Naive thymus-derived CD4-positive, alpha-beta T cell (primary cell): ENCODE measurements around the gene MTG2. TPM values are rescaled to one million over a fixed set of nuclear protein-coding genes. Genes with fewer than 3 reads are reported as not detected.
A peak's percentile ranks its signal among the peaks of the same experiment; 100 is the strongest.

Experiments used
- ATAC-seq: fragments of 150-1000 bp; cut with Tn5 transposase; 2 replicates; pipeline ENCODE4 v1.10.0; 2021; ENCODE audit warnings: mild to moderate bottlenecking, moderate library complexity
- CTCF ChIA-PET: fragments of 350-600 bp; sonication (Branson Sonifier 250); formaldehyde crosslinking; loops from one replicate; lab custom pipeline; 2021; ENCODE audit warnings: antibody characterized with exemption; lab: Charles Lee
- POLR2A ChIA-PET: fragments of 350-600 bp; sonication (Branson Sonifier 250); formaldehyde crosslinking; loops from one replicate; lab custom pipeline; 2021; ENCODE audit warnings: antibody characterized with exemption, inconsistent platforms; lab: Charles Lee
- DNase-seq, 9 donors: peaks; one replicate each; pipeline versions ENCODE4 v3.0.0 to v3.0.0-alpha.2; 2020 to 2022; ENCODE audit warnings: mixed read lengths in 1 of 9
- H3K27ac ChIP-seq: one replicate; pipeline ENCODE4 v1.7.0; 2013; ENCODE audit warnings: mild to moderate bottlenecking, low read depth, low read length, moderate library complexity
- H3K27me3 ChIP-seq, 2 donors: one replicate each; pipeline ENCODE4 v1.7.0; 2013; ENCODE audit warnings: low read length in 2 of 2, mild to moderate bottlenecking in 2 of 2, moderate library complexity in 2 of 2; ENCODE audit not compliant: control insufficient read depth in 2 of 2, insufficient read depth in 2 of 2
- H3K36me3 ChIP-seq, 3 experiments: 1 replicate in 2 of 3; 2 replicates in 1 of 3; pipeline ENCODE4 v1.7.0; 2013; ENCODE audit warnings: low read length in 3 of 3, mild to moderate bottlenecking in 3 of 3, moderate library complexity in 1 of 3; ENCODE audit not compliant: insufficient read depth in 3 of 3, control insufficient read depth in 2 of 3
- H3K4me1 ChIP-seq, 2 donors: one replicate each; pipeline ENCODE4 v1.7.0; 2013; ENCODE audit warnings: low read length in 2 of 2, mild to moderate bottlenecking in 2 of 2, moderate library complexity in 1 of 2; ENCODE audit not compliant: control insufficient read depth in 2 of 2, insufficient read depth in 2 of 2
- H3K4me3 ChIP-seq: 2 replicates; pipeline ENCODE4 v1.7.0; 2013; ENCODE audit warnings: mild to moderate bottlenecking, low read length
- H3K9me3 ChIP-seq, 3 experiments: 1 replicate in 2 of 3; 2 replicates in 1 of 3; pipeline ENCODE4 v1.7.0; 2013; ENCODE audit warnings: low read length in 3 of 3; ENCODE audit not compliant: control insufficient read depth in 2 of 3
- H3K27ac Mint-ChIP-seq, 9 donors: one replicate each; pipeline ENCODE4 v1.8.0; 2020 to 2022; ENCODE audit warnings: mixed read lengths in 9 of 9, mild to moderate bottlenecking in 8 of 9, moderate library complexity in 5 of 9, inconsistent platforms in 2 of 9
- H3K27me3 Mint-ChIP-seq, 5 donors: one replicate each; pipeline ENCODE4 v1.8.0; 2021 to 2022; ENCODE audit warnings: mixed read lengths in 5 of 5, mild to moderate bottlenecking in 1 of 5
- H3K36me3 Mint-ChIP-seq, 5 donors: one replicate each; pipeline ENCODE4 v1.8.0; 2020 to 2022; ENCODE audit warnings: mixed read lengths in 5 of 5, mild to moderate bottlenecking in 3 of 5, inconsistent platforms in 1 of 5
- H3K4me1 Mint-ChIP-seq, 7 donors: one replicate each; pipeline ENCODE4 v1.8.0; 2020 to 2022; ENCODE audit warnings: mixed read lengths in 7 of 7, mild to moderate bottlenecking in 3 of 7, inconsistent platforms in 1 of 7
- H3K4me3 Mint-ChIP-seq, 10 donors: one replicate each; pipeline ENCODE4 v1.8.0; 2020 to 2022; ENCODE audit warnings: mild to moderate bottlenecking in 10 of 10, mixed read lengths in 10 of 10, moderate library complexity in 6 of 10, inconsistent platforms in 2 of 10
- H3K9me3 Mint-ChIP-seq, 11 donors: one replicate each; pipeline ENCODE4 v1.8.0; 2020 to 2022; ENCODE audit warnings: mixed read lengths in 11 of 11, mild to moderate bottlenecking in 4 of 11, inconsistent platforms in 1 of 11, moderate library complexity in 1 of 11
- intact Hi-C, 2 donors: fragments of 100-400 bp; cut with micrococcal nuclease; formaldehyde crosslinking; loops; one replicate each; pipeline ENCODE4 v1.15.1; 2023
- polyA plus RNA-seq, 2 donors: library from polyadenylated mRNA; unstranded; fragments of 300-500 nt; fragmentation: Illumina TruSeq; gene quantifications; one replicate each; pipeline ENCODE4 v1.2.3, GENCODE V29; 2021
- total RNA-seq, 6 experiments: library from RNA in 5 of 6; stranded (reverse) in 5 of 6; gene quantifications; 1 replicate in 5 of 6; 2 replicates in 1 of 6; pipeline ENCODE4 v1.2.3 and lab custom pipeline; 2021 to 2026

MTG2 gene
- total and polyA plus RNA-seq, 7 experiments from 2014 or later: 18.2 to 51.5 (median 31.8) TPM

DNA sequence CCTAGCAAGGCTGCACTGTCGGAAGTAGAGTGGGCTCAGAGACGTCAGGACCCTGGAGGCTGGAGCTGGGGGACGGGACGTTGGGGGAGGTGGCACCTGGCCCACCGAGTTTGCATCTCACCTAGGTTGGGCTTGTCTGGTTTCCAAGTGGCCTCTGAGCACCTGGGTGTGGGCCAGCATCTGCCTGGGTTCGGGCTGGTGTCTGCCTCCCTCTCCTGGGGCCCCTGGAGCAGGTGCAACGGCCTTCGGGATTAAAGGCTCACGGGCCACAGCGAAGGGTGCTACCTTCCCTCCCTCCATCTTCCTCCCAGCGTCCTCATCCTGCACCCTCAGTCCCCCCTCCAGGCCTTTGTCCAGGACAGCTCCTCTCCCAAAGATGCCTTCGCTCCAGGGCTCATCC lies 31.2 kb downstream of the MTG2 start:
- no peaks in the 10 kb centered on the region for H3K36me3 Mint-ChIP-seq
- no peaks in the 10 kb centered on the region for H3K4me1 Mint-ChIP-seq
- POLR2A ChIA-PET: no interaction called here
- ATAC-seq: no peak
- DNase-seq: no peak
- intact Hi-C loops: no loop called here
- no peak overlapping the region for H3K27ac Mint-ChIP-seq
- CTCF ChIA-PET: interaction anchor here (0.6 kb wide), 1 partner anchor 19 kb away, joined by 3 read pairs; no protein-coding TSS in a partner anchor
- no peak overlapping the region for H3K4me3 Mint-ChIP-seq
- H3K27me3 ChIP-seq: peaks cover 0 to 7% of the 10 kb centered on the region in 2 donors
- H3K9me3 Mint-ChIP-seq: no peaks in the 10 kb centered on the region
- no peaks in the 10 kb centered on the region for H3K4me1 ChIP-seq
- H3K36me3 ChIP-seq: no peaks in the 10 kb centered on the region
- H3K4me3 ChIP-seq: no peak overlapping the region
- H3K27me3 Mint-ChIP-seq: peaks cover 0 to 36% (median 11%) of the 10 kb centered on the region in 5 donors
- H3K9me3 ChIP-seq: no peaks in the 10 kb centered on the region
- no peak overlapping the region for H3K27ac ChIP-seq

DNA sequence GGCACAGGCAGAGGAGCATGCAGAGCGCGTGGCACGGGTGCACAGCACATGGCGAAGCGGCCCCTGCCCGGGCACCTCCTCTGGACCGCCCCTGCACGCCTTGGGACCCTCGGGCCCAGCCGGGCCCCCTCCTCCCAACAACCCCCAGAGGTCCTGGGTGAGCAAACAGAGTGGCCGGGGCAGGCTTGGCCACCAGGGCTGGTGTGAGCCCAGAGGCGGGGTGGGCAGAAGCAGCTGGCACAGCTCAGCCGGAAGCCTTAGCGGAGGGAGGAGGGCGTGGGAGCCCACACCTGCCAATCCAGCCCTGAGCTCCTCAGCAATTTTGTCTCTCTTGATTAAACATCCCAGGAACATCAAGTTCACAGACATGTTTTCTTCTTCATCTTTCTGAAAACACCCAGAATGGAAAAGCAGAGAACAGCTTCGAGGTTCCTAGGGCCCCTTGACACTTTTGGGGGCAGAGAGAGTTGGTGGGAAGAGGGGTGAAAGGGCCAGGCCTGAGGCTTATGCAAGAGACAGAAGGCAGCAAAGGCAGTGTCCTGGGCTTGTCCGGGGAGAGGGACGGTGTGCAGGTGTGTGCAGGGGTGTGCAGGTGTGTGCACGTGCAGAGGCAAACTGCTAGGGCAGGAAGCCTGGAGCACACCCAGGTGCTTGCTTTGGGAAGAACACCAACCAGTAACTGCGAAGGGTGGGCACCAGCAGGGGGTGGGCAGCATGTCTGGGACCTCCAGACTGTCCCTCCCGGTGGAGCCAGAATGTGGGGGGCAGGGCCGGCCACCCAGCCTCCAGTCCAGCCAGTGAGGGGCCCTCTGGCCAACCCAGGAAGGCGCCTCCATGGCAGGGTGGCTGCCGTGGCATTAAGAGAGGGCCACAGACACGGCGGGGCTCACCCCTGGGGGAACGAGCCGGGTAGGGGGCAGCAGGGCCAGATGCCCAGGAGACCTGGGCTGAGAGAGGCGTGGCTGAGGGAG lies 32.5 kb downstream of the MTG2 start:
- H3K27ac Mint-ChIP-seq: no peak overlapping the region
- CTCF ChIA-PET: no interaction called here

DNA sequence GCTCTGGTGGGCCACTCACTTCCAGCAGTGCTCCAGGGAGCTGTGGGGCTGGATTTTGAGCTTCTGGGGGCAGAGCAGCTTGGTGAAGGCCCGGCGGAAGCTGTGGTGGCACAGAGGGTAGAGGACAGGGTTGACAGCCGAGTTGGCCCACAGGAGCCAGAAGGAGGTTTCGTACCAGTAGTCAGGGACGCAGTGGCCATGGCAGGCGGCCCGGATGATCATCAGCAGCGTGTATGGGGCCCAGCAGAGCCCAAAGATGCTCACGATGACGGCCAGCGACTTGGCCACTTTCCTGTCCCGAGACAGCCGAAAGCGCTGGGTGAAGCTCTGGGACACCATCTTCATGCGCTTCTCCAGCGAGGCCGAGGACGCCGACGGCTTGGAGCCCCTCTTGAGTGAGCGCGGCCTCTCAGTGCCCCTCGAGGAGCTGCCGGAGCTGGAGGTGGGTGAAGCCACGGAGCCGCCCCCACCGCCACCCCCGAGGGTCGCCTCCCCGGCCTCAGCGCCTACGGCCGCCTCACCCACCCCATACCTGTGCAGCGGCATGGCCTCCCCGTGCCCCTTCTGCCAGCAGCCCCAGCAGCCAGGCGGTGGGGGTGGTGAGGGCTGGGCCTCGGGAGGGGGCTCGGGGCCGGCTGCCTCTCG lies 33.3 kb downstream of the MTG2 start:
- Histone ChIP-seq H3K27ac (no peak overlapping the region), H3K9me3 (no peaks in the 10 kb centered on the region), H3K4me3 (no peak overlapping the region), H3K4me1 (no peaks in the 10 kb centered on the region), H3K27me3 (peaks cover 0 to 15% of the 10 kb centered on the region in 2 donors), H3K36me3 (no peaks in the 10 kb centered on the region)
- Mint-ChIP-seq H3K4me1 (peaks cover 0 to 5% (median 2%) of the 10 kb centered on the region in 7 donors), H3K27me3 (peaks cover 5 to 45% (median 20%) of the 10 kb centered on the region in 5 donors), H3K27ac (no peak overlapping the region), H3K4me3 (no peak overlapping the region), H3K36me3 (no peaks in the 10 kb centered on the region), H3K9me3 (no peaks in the 10 kb centered on the region)
- ATAC-seq (no peak), DNase-seq (no peak)
- intact Hi-C loops: no loop called here
- CTCF ChIA-PET: no interaction called here
- POLR2A ChIA-PET: no interaction called here

More for the DNA sequence above, 32.5 kb downstream of the MTG2 start:
- no peak for DNase-seq
- H3K36me3 Mint-ChIP-seq: no peaks in the 10 kb centered on the region
- Histone ChIP-seq H3K27ac (no peak overlapping the region), H3K27me3 (peaks cover 0 to 7% of the 10 kb centered on the region in 2 donors), H3K4me3 (no peak overlapping the region), H3K9me3 (no peaks in the 10 kb centered on the region), H3K36me3 (no peaks in the 10 kb centered on the region), H3K4me1 (no peaks in the 10 kb centered on the region)
- ATAC-seq: no peak
- no peaks in the 10 kb centered on the region for H3K9me3 Mint-ChIP-seq
- peaks cover 0 to 39% (median 14%) of the 10 kb centered on the region in 5 donors for H3K27me3 Mint-ChIP-seq
- no peaks in the 10 kb centered on the region for H3K4me1 Mint-ChIP-seq
- POLR2A ChIA-PET: no interaction called here
- H3K4me3 Mint-ChIP-seq: no peak overlapping the region
- intact Hi-C loops: no loop called here

DNA sequence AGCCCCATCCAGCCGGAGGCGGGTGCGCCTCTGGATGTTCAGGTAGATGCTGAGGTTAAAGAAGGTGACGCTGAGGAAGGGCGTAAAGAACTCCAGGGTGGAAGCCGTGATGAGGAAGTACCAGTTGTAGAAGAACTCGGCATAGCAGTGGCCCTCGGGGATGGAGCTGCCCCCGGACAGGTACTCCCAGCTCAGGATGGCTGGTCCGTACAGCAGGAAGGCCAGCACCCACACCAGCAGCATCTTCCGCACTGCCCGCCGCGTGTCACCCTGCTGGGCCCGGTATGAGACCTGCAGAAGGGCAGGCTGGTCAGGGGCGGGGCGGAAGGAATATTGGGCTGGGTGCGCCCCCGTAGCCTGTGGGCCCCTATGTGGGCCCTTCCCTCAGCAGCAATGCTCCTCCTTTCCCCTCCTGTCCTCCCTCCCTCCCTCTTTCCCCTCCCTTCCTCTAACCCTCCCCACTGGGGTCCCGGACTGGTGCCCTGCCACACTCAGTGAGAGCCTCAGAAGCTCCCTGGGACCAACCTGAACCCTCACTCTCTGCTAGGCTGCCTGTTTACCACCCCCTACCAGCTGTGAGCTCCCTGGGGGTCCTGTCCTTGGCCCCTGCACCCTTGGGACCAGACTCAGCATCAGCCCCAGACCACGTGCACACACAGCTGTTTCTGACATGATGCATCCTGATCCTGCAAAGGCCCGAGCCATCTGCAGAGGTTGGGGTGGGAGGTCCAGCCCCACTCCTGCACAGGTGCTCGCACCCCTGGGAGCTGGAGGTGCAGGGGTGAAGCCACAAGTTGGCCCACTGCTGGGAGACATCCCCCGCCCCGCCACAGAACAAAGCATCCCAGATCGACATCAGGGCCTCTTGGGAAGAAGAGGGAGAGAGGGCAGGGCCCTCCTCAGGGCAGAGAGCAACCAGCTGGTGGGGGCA lies 34.1 kb downstream of the MTG2 start:
- ChIA-PET CTCF (no interaction called here), POLR2A (no interaction called here)
- Mint-ChIP-seq H3K4me3 (no peak overlapping the region), H3K4me1 (peaks cover 0 to 5% (median 3%) of the 10 kb centered on the region in 7 donors), H3K27ac (no peak overlapping the region), H3K36me3 (no peaks in the 10 kb centered on the region), H3K27me3 (peaks cover 6 to 53% (median 27%) of the 10 kb centered on the region in 5 donors), H3K9me3 (no peaks in the 10 kb centered on the region)
- no peak overlapping the region for H3K4me3 ChIP-seq
- H3K36me3 ChIP-seq: no peaks in the 10 kb centered on the region
- peaks cover 0 to 20% of the 10 kb centered on the region in 2 donors for H3K27me3 ChIP-seq
- no peak overlapping the region for H3K27ac ChIP-seq
- H3K4me1 ChIP-seq: no peaks in the 10 kb centered on the region
- intact Hi-C loops: no loop called here
- no peak for ATAC-seq
- DNase-seq: no peak
- no peaks in the 10 kb centered on the region for H3K9me3 ChIP-seq

DNA sequence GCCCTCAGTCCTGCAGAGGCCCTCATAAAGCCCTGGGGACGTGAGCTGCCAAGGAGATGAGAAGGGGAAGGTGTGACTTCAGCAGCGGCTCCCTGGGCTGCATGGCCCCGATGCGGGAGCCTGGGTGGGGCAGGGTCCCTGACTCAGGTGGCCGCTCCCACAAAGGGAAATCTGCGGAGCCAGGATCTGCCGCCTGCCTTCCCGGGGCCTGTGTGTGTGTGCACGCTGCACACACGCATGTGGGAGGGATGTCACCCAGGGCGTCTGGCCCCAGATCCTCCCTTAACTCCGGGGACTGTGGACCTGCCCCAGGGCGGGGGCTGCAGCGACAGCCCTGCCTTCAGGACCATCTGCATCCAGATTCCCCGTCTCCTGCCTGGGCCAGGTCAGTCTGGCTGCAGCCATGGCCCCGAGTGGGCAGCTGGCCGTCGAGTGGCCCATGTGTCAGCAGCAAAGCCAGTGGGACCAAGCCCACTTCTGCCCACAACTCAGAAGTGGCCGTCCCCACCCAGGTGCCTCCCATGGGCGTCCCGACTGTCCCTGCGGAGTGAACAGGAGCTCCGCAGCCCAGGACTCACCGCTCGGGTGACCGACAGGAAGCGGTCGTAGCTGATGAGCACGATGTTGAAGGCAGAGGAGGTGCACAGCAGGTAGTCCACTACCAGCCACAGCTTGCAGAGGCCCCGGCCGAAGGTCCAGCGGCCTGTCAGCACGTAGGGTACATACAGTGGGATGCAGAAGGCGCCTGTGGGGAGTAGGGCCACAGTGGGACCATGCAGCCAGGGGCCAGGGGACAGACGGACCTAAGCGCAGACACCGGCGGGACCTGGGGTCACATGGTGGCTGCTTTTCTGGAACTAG lies 35.3 kb downstream of the MTG2 start:
- Mint-ChIP-seq H3K4me1 (peaks cover 0 to 5% (median 3%) of the 10 kb centered on the region in 7 donors), H3K36me3 (no peaks in the 10 kb centered on the region), H3K9me3 (no peaks in the 10 kb centered on the region), H3K27ac (no peak overlapping the region), H3K4me3 (peak overlapping the region in 2 of 10 donors; percentile 9 to 60), H3K27me3 (peaks cover 11 to 54% (median 27%) of the 10 kb centered on the region in 5 donors)
- no peaks in the 10 kb centered on the region for H3K4me1 ChIP-seq
- CTCF ChIA-PET: no interaction called here
- no peaks in the 10 kb centered on the region for H3K36me3 ChIP-seq
- ATAC-seq (no peak), DNase-seq (no peak)
- POLR2A ChIA-PET: no interaction called here
- H3K27me3 ChIP-seq: peaks cover 0 to 24% of the 10 kb centered on the region in 2 donors
- intact Hi-C loops: no loop called here
- no peaks in the 10 kb centered on the region for H3K9me3 ChIP-seq
- H3K4me3 ChIP-seq: no peak overlapping the region
- H3K27ac ChIP-seq: no peak overlapping the region
